ENCODE measurements around the gene LIPC. TPM values are rescaled to one million over a fixed set of nuclear protein-coding genes. Genes with fewer than 3 reads are reported as not detected.

The LIPC gene
- total RNA-seq, 1 experiment from 2014 or later, result not detected

DNA sequence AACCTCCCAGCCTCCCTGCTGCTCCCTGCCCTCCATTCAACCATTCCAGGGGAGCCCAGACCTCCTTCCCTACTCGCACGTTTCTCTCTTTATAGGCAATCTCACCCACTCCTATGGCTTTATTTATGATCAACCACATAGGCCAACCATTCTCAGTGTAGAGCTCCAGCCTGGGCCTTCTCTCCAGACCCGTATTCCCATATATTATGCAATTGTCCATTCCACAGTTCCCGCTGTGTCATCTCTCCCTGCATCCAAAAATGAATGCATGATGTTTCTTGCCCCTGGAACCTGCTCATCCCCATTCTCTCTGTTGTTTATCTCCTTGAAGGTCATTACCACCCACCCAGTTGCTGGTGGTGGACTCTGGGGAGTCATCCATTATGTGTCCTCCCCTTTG, 140.7 kb downstream of the LIPC start:
- no peaks in the 10 kb centered on the region for H3K4me1 ChIP-seq (ENCODE audit: control insufficient read depth in 1 of 2, insufficient read depth in 2 of 2, low read length in 2 of 2)
- H3K4me2 ChIP-seq (ENCODE audit: low read length), result no peak overlapping the region
- POLR2A ChIA-PET, result no interaction called here
- H3K9ac ChIP-seq (ENCODE audit: low read length), result no peak overlapping the region
- BruUV-seq (replicated peaks), result no TSS peak
- H3K9me3 ChIP-seq (ENCODE audit: control insufficient read depth in 1 of 2, insufficient read depth in 1 of 2, low read depth in 1 of 2, low read length in 2 of 2), result no peaks in the 10 kb centered on the region
- TF ChIP-seq, protein P1, sequence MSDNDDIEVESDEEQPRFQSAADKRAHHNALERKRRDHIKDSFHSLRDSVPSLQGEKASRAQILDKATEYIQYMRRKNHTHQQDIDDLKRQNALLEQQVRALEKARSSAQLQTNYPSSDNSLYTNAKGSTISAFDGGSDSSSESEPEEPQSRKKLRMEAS (IDR thresholded peaks at IDR 0.05), result no peak
- TF ChIP-seq YY1 (IDR thresholded peaks at IDR 0.05; ENCODE audit: extremely low read depth, insufficient replicate concordance, low read depth, low read length) (no peak), CEBPB (IDR thresholded peaks at IDR 0.05; ENCODE audit: low read depth) (no peak), EZH2 (IDR thresholded peaks at IDR 0.05) (no peak), TCF7L2 (IDR thresholded peaks at IDR 0.05; ENCODE audit: borderline replicate concordance, extremely low read depth, insufficient read depth, insufficient read length) (no peak), JUND (IDR thresholded peaks at IDR 0.05) (no peak)
- TF ChIP-seq, protein P2, sequence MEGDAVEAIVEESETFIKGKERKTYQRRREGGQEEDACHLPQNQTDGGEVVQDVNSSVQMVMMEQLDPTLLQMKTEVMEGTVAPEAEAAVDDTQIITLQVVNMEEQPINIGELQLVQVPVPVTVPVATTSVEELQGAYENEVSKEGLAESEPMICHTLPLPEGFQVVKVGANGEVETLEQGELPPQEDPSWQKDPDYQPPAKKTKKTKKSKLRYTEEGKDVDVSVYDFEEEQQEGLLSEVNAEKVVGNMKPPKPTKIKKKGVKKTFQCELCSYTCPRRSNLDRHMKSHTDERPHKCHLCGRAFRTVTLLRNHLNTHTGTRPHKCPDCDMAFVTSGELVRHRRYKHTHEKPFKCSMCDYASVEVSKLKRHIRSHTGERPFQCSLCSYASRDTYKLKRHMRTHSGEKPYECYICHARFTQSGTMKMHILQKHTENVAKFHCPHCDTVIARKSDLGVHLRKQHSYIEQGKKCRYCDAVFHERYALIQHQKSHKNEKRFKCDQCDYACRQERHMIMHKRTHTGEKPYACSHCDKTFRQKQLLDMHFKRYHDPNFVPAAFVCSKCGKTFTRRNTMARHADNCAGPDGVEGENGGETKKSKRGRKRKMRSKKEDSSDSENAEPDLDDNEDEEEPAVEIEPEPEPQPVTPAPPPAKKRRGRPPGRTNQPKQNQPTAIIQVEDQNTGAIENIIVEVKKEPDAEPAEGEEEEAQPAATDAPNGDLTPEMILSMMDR (IDR thresholded peaks at IDR 0.05 in 2 of 3, conservative IDR thresholded peaks at IDR 0.05 in 1 of 3; ENCODE audit: borderline replicate concordance in 1 of 3, insufficient read depth in 1 of 3, low read depth in 2 of 3, low read length in 2 of 3), result no peak
- no peaks in the 10 kb centered on the region for H4K20me1 ChIP-seq (ENCODE audit: insufficient read depth)
- no peaks in the 10 kb centered on the region for H3K27me3 ChIP-seq (ENCODE audit: insufficient read depth, low read length)
- H3K36me3 ChIP-seq (ENCODE audit: control insufficient read depth in 1 of 2, insufficient read depth in 2 of 2, low read length in 2 of 2), result no peaks in the 10 kb centered on the region
- H3K27ac ChIP-seq (ENCODE audit: low read depth, low read length), result no peak overlapping the region
- H2AFZ ChIP-seq (ENCODE audit: low read depth, low read length, poor library complexity, severe bottlenecking), result no peak overlapping the region
- intact Hi-C loops (cut with micrococcal nuclease), result no loop called here
- H3K4me3 ChIP-seq (replicated peaks in 1 of 2; ENCODE audit: low read depth in 1 of 2, low read length in 2 of 2), result no peak overlapping the region
- H3K9me2 ChIP-seq (ENCODE audit: insufficient read depth), result no peaks in the 10 kb centered on the region
- RAD21 ChIA-PET (ENCODE audit: low non-redundant PET in 1 of 2, low total read pairs in 2 of 2, uncharacterized antibody in 2 of 2, unreplicated experiment in 2 of 2), result no interaction called here
- H3K79me2 ChIP-seq (ENCODE audit: insufficient read depth, low read length), result no peaks in the 10 kb centered on the region
- no peak for DNase-seq (ENCODE audit: low read depth, low spot score)
- ATAC-seq, result no peak
- CTCF ChIA-PET, result no interaction called here

DNA sequence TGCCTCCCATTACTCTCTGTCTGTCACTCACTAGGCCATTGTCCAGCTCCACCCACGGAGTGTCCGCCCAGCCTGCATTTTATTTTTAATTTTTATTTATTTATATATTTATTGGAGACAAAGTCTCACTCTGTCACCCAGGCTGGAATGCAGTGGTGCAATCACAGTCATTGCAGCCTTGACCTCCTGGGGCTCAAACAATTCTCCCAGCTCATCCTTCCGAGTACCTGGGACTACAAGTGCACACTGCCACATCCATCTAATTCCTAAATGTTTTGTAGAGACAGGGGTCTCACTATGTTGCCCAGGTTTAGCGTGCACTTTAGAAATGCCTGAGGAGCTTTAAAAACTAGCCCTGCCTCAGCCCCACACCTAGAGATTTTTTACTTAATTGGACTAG, 141.5 kb downstream of the LIPC start:
- ATAC-seq (no peak), DNase-seq (ENCODE audit: low read depth, low spot score) (no peak)
- Histone ChIP-seq H2AFZ (ENCODE audit: low read depth, low read length, poor library complexity, severe bottlenecking) (no peak overlapping the region), H3K27ac (ENCODE audit: low read depth, low read length) (no peak overlapping the region), H3K4me3 (replicated peaks in 1 of 2; ENCODE audit: low read depth in 1 of 2, low read length in 2 of 2) (no peak overlapping the region), H3K4me2 (ENCODE audit: low read length) (no peak overlapping the region), H3K9me2 (ENCODE audit: insufficient read depth) (no peaks in the 10 kb centered on the region), H3K4me1 (ENCODE audit: control insufficient read depth in 1 of 2, insufficient read depth in 2 of 2, low read length in 2 of 2) (no peaks in the 10 kb centered on the region), H3K36me3 (ENCODE audit: control insufficient read depth in 1 of 2, insufficient read depth in 2 of 2, low read length in 2 of 2) (no peaks in the 10 kb centered on the region), H3K27me3 (ENCODE audit: insufficient read depth, low read length) (no peaks in the 10 kb centered on the region), H4K20me1 (ENCODE audit: insufficient read depth) (no peaks in the 10 kb centered on the region), H3K79me2 (ENCODE audit: insufficient read depth, low read length) (no peaks in the 10 kb centered on the region), H3K9ac (ENCODE audit: low read length) (no peak overlapping the region), H3K9me3 (ENCODE audit: control insufficient read depth in 1 of 2, insufficient read depth in 1 of 2, low read depth in 1 of 2, low read length in 2 of 2) (no peaks in the 10 kb centered on the region)
- BruUV-seq (replicated peaks), result no TSS peak
- POLR2A ChIA-PET, result interaction anchor here (1.0 kb wide), 1 partner anchor 12 kb away, joined by 3 read pairs; no protein-coding TSS in a partner anchor
- RAD21 ChIA-PET (ENCODE audit: low non-redundant PET in 1 of 2, low total read pairs in 2 of 2, uncharacterized antibody in 2 of 2, unreplicated experiment in 2 of 2), result no interaction called here
- TF ChIP-seq, protein P3, sequence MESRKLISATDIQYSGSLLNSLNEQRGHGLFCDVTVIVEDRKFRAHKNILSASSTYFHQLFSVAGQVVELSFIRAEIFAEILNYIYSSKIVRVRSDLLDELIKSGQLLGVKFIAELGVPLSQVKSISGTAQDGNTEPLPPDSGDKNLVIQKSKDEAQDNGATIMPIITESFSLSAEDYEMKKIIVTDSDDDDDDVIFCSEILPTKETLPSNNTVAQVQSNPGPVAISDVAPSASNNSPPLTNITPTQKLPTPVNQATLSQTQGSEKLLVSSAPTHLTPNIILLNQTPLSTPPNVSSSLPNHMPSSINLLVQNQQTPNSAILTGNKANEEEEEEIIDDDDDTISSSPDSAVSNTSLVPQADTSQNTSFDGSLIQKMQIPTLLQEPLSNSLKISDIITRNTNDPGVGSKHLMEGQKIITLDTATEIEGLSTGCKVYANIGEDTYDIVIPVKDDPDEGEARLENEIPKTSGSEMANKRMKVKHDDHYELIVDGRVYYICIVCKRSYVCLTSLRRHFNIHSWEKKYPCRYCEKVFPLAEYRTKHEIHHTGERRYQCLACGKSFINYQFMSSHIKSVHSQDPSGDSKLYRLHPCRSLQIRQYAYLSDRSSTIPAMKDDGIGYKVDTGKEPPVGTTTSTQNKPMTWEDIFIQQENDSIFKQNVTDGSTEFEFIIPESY (IDR thresholded peaks at IDR 0.05; ENCODE audit: extremely low read depth, insufficient replicate concordance, low read length), result no peak
- TF ChIP-seq CBX3 (IDR thresholded peaks at IDR 0.05; ENCODE audit: low read depth), result no peak
- TF ChIP-seq YY1 (IDR thresholded peaks at IDR 0.05; ENCODE audit: extremely low read depth, insufficient replicate concordance, low read depth, low read length), result no peak
- TF ChIP-seq ZNF274 (IDR thresholded peaks at IDR 0.05; ENCODE audit: low read depth, low read length), result no peak
- CTCF ChIA-PET, result no interaction called here
- intact Hi-C loops (cut with micrococcal nuclease), result no loop called here
